Epidermal melanocyte (primary cell): ENCODE data around the gene CAMK4.
"Not testable (repeated sequence)": the region's sequence is repeated elsewhere in the genome, so short reads cannot be mapped to it uniquely, and the experiment has no call there.

Source experiments
- DNase-seq: peaks from one replicate; pipeline ENCODE4 v3.0.0; 2011; ENCODE audit warnings: low spot score; ENCODE audit not compliant: insufficient read length

Gene CAMK4

GRCh38 chr5:111256128-111256527 lies 31.9 kb downstream of the CAMK4 start:
- no peak for DNase-seq

- DNase-seq = not testable (repeated sequence)
These were observed 33.4 kb downstream of the CAMK4 start for GRCh38 chr5:111257610-111258009.

GRCh38 chr5:111259636-111260035 lies 35.5 kb downstream of the CAMK4 start:
- no peak for DNase-seq

GRCh38 chr5:111261610-111262009 lies 37.4 kb downstream of the CAMK4 start:
- no peak for DNase-seq

GRCh38 chr5:111262153-111262552 lies 38.0 kb downstream of the CAMK4 start:
- no peak for DNase-seq

- DNase-seq = no peak
These were observed 38.6 kb downstream of the CAMK4 start for GRCh38 chr5:111262815-111263214.

- no peak for DNase-seq
These were observed 42.3 kb downstream of the CAMK4 start for GRCh38 chr5:111266491-111266890.

GRCh38 chr5:111268300-111268699 lies 44.1 kb downstream of the CAMK4 start:
- no peak for DNase-seq

- DNase-seq = no peak
These were observed 47.7 kb downstream of the CAMK4 start for GRCh38 chr5:111271885-111272284.

- DNase-seq = no peak
These were observed 52.9 kb downstream of the CAMK4 start for GRCh38 chr5:111277061-111277460.

- no peak for DNase-seq
These were observed 54.8 kb downstream of the CAMK4 start for GRCh38 chr5:111278858-111279504.

- DNase-seq = no peak
These were observed 56.2 kb downstream of the CAMK4 start for GRCh38 chr5:111280282-111280951.

- DNase-seq = no peak
These were observed 58.6 kb downstream of the CAMK4 start for GRCh38 chr5:111282798-111283197.

- no peak for DNase-seq
These were observed 60.6 kb downstream of the CAMK4 start for GRCh38 chr5:111284825-111285224.

GRCh38 chr5:111294551-111294950 lies 70.4 kb downstream of the CAMK4 start:
- no peak for DNase-seq

- no peak for DNase-seq
These were observed 71.5 kb downstream of the CAMK4 start for GRCh38 chr5:111295649-111296048.

- no peak for DNase-seq
These were observed 72.4 kb downstream of the CAMK4 start for GRCh38 chr5:111296570-111296969.

GRCh38 chr5:111299067-111299481 lies 74.9 kb downstream of the CAMK4 start:
- no peak for DNase-seq

GRCh38 chr5:111299831-111300432 lies 75.7 kb downstream of the CAMK4 start:
- DNase-seq = no peak

GRCh38 chr5:111301264-111301663 lies 77.1 kb downstream of the CAMK4 start:
- DNase-seq = no peak

GRCh38 chr5:111302043-111302442 lies 77.9 kb downstream of the CAMK4 start:
- not testable (repeated sequence) for DNase-seq

GRCh38 chr5:111308951-111309350 lies 84.8 kb downstream of the CAMK4 start:
- DNase-seq = no peak

GRCh38 chr5:111309384-111309783 lies 85.2 kb downstream of the CAMK4 start:
- no peak for DNase-seq
